GM12801 (cell line): ENCODE data around the gene B4GALNT3.

Experiments used
- TF ChIP-seq, protein P1 (sequence below): IDR thresholded peaks from one replicate; pipeline ENCODE4 v1.5.1; 2011; ENCODE audit warnings: control low read depth; ENCODE audit not compliant: insufficient read length; ENCODE audit errors: extremely low read depth

B4GALNT3 gene

DNA sequence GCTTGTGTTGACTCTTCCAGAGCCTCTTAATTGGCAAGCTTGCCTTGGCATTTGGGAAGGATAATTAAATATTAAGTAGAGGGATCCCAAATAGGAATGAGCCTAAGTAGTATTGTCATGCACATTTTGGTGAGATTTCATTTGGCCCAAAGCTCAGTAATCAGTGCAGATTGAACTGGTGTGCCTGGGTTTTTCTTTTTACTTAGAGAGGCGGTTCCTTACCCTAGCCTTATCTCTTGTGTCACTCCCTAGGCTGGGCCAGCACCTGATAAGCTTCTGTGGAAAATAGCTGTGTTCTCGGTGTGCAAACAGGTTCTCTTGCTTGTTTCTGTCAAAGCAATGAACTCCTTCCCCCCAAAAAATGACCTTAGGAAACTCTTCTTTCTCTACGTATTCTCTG lies 9.3 kb upstream of the B4GALNT3 start:
- TF ChIP-seq, protein P1, sequence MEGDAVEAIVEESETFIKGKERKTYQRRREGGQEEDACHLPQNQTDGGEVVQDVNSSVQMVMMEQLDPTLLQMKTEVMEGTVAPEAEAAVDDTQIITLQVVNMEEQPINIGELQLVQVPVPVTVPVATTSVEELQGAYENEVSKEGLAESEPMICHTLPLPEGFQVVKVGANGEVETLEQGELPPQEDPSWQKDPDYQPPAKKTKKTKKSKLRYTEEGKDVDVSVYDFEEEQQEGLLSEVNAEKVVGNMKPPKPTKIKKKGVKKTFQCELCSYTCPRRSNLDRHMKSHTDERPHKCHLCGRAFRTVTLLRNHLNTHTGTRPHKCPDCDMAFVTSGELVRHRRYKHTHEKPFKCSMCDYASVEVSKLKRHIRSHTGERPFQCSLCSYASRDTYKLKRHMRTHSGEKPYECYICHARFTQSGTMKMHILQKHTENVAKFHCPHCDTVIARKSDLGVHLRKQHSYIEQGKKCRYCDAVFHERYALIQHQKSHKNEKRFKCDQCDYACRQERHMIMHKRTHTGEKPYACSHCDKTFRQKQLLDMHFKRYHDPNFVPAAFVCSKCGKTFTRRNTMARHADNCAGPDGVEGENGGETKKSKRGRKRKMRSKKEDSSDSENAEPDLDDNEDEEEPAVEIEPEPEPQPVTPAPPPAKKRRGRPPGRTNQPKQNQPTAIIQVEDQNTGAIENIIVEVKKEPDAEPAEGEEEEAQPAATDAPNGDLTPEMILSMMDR = no peak

DNA sequence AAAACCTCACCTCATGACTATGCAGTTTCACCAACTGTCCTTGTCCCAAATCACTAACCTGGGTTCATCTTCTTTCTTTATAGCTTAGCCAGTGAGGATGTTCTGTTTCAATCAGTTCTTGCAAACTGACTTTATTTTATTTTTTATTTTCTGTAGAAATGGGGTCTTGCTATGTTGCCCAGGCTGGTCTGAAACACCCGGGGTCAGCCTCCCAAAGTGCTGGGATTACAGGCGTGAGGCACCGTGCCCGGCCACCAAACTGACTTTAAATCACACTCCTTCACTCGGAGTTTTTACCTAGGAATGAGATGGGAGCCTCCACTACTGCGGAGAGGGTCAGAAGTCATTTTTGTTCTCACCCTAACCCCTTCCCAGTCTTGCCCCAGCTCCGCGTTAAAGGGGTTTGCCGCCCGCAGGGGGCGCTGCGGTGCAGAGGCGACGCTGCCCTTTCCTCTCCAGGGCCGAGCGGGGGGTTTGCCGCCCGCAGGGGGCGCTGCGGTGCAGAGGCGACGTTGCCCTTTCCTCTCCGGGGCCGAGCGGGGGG lies 7.0 kb upstream of the B4GALNT3 start:
- TF ChIP-seq, protein P1 = no peak

DNA sequence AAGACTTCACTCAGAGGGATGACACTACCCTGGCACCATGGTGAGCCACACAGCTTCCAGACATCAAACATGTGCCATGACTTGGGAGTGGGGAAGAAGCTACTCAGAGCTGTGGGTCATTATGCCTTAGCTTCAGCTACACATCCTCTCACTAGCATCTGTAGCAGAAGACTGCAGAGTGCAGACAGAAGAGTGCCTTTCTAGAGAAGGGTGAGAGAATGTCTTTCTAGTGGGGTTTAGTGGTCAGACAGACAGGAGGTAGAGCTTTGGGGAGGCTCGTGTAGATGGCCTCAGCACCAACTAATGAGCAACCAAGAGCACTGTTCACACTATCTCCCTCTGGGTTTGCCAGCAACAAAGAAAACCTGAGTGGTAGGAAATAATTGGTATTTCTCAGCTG lies 4.9 kb upstream of the B4GALNT3 start:
- TF ChIP-seq, protein P1 = no peak

DNA sequence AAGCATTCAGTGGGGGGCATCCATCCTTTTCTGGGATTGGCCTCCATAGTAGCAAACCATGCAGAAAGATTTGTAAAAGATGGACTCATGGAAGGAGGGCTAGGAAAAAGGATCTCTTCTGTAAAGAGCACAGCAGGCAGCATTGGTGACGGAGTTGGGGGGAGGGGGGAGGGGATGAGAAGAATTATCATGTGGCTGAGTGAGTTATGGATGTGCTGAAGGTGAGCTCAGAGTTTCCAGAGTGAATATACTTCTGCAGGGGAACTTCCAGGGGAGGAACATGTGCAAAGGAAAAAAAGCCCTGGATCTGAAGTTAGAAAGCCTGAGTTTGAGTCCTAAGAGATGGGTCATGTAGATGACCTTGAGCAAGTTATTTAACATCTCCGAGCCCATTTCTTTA lies 3.9 kb upstream of the B4GALNT3 start:
- TF ChIP-seq, protein P1 = no peak

DNA sequence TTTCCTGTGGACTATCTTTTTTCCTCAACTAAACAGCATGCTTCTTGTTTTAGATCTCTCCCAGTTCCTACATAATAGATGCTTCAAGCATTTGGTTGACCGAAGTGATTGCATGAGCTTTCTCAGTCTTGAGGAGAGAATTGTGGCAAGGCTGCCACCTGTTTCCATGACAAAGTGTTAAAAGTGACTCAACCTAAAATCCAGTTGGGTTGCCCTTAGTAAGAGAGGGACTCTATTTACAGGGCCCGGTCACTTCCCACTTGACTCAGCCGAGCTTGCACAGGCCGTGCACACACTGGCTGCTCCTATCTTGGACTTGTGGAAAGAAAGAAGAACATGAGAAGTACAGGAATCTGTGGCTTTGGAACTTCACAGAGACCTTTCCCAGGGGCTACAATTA lies 2.1 kb upstream of the B4GALNT3 start:
- TF ChIP-seq, protein P1 = no peak

DNA sequence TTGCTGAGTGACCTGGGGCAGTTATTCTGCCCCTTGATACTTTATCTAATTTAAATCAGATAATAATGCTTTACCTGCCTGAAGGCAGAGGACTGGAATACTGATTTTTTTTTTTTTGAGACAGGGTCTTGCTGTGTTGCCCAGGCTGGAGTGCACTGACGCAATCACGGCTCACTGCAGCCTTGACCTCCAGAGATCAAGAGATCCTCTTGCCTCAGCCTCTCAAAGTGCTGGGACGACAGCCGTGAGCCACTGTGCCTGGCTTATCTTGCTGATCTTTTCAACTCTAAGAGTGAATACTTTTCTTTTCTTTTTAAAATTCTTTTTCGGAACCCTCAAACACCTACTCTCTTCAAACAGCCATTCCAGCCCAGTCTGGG lies 699 bp upstream of the B4GALNT3 start:
- TF ChIP-seq, protein P1 = no peak

DNA sequence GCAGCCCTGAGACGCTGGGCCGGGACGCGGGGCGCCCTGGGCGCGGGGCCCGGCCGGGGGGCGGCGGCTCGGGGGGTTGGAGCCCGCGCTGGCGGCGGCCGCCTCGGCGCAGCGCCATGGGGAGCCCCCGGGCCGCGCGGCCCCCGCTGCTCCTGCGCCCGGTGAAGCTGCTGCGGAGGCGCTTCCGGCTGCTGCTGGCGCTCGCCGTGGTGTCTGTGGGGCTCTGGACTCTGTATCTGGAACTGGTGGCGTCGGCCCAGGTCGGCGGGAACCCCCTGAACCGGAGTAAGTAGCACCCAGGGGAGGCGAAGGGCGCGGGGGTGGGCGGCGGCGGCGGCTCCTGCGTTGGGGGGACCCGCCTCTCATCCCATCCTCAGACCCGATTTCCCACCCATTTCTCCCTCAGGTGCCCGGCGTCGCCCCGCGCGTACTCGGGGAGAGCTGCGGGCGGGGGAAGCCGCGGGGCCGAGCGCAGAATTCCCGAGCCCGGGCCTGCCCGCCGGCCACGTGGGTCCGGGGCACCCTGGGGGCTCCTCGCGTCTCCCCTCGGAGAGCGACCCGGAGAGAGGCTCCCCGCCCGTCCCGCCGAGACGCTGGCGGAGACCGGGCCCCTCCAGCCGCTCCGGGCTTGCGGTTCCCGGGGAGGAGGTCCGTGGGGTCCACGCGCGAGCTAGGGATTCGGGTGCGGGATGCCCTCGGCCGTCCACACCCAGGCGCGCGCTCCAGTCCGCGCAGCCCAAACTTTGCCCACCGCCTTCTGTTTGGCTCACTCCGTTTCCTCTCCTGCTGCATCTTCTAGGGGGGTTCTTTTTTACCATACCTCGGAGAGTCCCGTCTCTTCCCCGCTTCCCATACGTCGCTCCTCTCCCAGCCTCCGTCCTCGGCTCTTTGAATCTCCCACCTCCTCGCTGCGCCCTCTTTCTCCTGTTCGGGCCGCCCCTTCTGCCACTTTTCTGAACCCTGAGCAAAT lies 807 bp downstream of the B4GALNT3 start:
- TF ChIP-seq, protein P1 = no peak
